Measurements from ENCODE around the gene MRPL4. TPM values are rescaled to one million over a fixed set of nuclear protein-coding genes. Genes with fewer than 3 reads are reported as not detected.
"Not testable (repeated sequence)": the region's sequence is repeated elsewhere in the genome, so short reads cannot be mapped to it uniquely, and the experiment has no call there.

Gene MRPL4
- total and polyA plus RNA-seq, 2 experiments from 2014 or later, result 92.0 to 171 TPM

DNA sequence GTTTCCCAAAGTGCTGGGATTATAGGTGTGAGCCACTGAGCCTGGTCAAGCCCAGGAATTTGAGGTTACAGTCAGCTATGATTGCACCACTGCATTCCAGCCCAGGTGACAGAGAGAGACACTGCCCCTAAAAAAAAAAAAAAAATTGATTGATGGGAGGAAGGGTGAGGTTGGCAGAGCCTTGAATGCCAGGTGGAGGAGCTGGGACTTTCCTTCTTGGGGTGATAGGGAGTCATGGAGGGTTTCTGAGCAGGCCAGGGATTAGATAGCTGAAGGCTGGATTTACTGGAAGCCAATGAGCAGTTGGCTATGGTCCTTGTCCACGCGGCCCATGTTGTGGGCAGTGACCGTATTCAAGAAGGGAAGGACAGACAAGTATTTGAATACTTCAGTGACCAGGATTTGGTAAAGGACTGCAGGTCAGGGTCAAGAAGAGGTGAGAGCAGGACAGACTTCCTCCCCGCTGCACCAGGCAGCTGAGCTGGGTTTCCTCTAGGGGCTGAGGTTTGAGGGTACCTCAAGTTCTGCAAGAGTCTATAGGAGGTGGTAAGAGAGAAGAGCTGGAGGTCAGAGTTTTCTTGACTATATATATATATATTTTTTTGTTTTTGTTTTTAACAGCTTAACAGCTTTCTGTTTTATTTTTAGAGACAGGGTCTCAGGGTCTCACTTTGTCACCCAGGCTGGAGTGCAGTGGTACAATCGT lies 27.9 kb downstream of the MRPL4 start (continued):
- TF ChIP-seq ZNF462 (CRISPR knock-in tag; IDR thresholded peaks at IDR 0.05), result no peak
- no peak for TF ChIP-seq CREB1 (CRISPR knock-in tag; IDR thresholded peaks at IDR 0.05; ENCODE audit: low read depth)
- no peak for TF ChIP-seq NANOG (IDR thresholded peaks at IDR 0.05; ENCODE audit: borderline replicate concordance)

- H3K27ac Mint-ChIP-seq; H2AFZ ChIP-seq; H3K9me3 Mint-ChIP-seq; H3K36me3 Mint-ChIP-seq (ENCODE audit: low read depth); H3K27ac ChIP-seq (ENCODE audit: low read depth); H3K9me2 ChIP-seq (ENCODE audit: insufficient read depth); DNase-seq (ENCODE audit: low spot score); H3K79me2 ChIP-seq (replicated peaks; ENCODE audit: insufficient read depth); H3F3A ChIP-seq (replicated peaks; ENCODE audit: low read depth); H3K4me3 ChIP-seq; H3K4me1 ChIP-seq (ENCODE audit: insufficient read depth); H3K36me3 ChIP-seq (ENCODE audit: insufficient read depth); ATAC-seq; H3K4me1 Mint-ChIP-seq; H4K20me1 ChIP-seq (replicated peaks; ENCODE audit: insufficient read depth); H3K4me2 ChIP-seq; H3K4me3 Mint-ChIP-seq: not testable (repeated sequence)
- peaks cover 12% of the 10 kb centered on the region for H3K27me3 ChIP-seq (ENCODE audit: insufficient read depth)
- peaks cover 10% of the 10 kb centered on the region for H3K27me3 Mint-ChIP-seq (ENCODE audit: insufficient read depth, low read depth, poor library complexity)
These were observed 30.0 kb downstream of the MRPL4 start for GRCh38 chr19:10282043-10282442.
